ENCODE data around the gene SEC22A.

SEC22A gene

GRCh38 chr3:123261666-123262065, 59.9 kb downstream of the SEC22A start:
- Histone ChIP-seq H3K27ac (no peak overlapping the region), H3K27me3 (replicated peaks) (no peaks in the 10 kb centered on the region), H3K4me3 (ENCODE audit: low read depth, low read length) (no peak overlapping the region), H3K36me3 (replicated peaks) (no peaks in the 10 kb centered on the region)
- no peak for TF ChIP-seq CTCF (IDR thresholded peaks at IDR 0.05; ENCODE audit: low read depth, low read length, missing control alignments)
- in situ Hi-C loops (cut with HindIII; ENCODE audit: low pct_ligation_motif_present, low sequenced_read_pairs): no loop called here
- no peak for DNase-seq

GRCh38 chr3:123262226-123262625, 60.5 kb downstream of the SEC22A start:
- H3K36me3 ChIP-seq (replicated peaks): no peaks in the 10 kb centered on the region
- no peak for TF ChIP-seq CTCF (IDR thresholded peaks at IDR 0.05; ENCODE audit: low read depth, low read length, missing control alignments)
- DNase-seq: no peak
- H3K4me3 ChIP-seq (ENCODE audit: low read depth, low read length): no peak overlapping the region
- no peaks in the 10 kb centered on the region for H3K27me3 ChIP-seq (replicated peaks)
- H3K27ac ChIP-seq: no peak overlapping the region
- in situ Hi-C loops (cut with HindIII; ENCODE audit: low pct_ligation_motif_present, low sequenced_read_pairs): no loop called here

- in situ Hi-C loops (cut with HindIII; ENCODE audit: low pct_ligation_motif_present, low sequenced_read_pairs): no loop called here
Observed at GRCh38 chr3:123262868-123263267, 61.1 kb downstream of the SEC22A start.

GRCh38 chr3:123263941-123264340, 62.2 kb downstream of the SEC22A start:
- TF ChIP-seq CTCF (IDR thresholded peaks at IDR 0.05; ENCODE audit: low read depth, low read length, missing control alignments): no peak
- in situ Hi-C loops (cut with HindIII; ENCODE audit: low pct_ligation_motif_present, low sequenced_read_pairs): no loop called here
- Histone ChIP-seq H3K27ac (no peak overlapping the region), H3K36me3 (replicated peaks) (no peaks in the 10 kb centered on the region), H3K4me3 (ENCODE audit: low read depth, low read length) (no peak overlapping the region), H3K27me3 (replicated peaks) (no peaks in the 10 kb centered on the region)
- DNase-seq: no peak

More at GRCh38 chr3:123262868-123263267, 61.1 kb downstream of the SEC22A start:
- no peaks in the 10 kb centered on the region for H3K36me3 ChIP-seq (replicated peaks)
- DNase-seq: no peak
- no peaks in the 10 kb centered on the region for H3K27me3 ChIP-seq (replicated peaks)
- no peak for TF ChIP-seq CTCF (IDR thresholded peaks at IDR 0.05; ENCODE audit: low read depth, low read length, missing control alignments)
- no peak overlapping the region for H3K27ac ChIP-seq
- H3K4me3 ChIP-seq (ENCODE audit: low read depth, low read length): no peak overlapping the region

- Histone ChIP-seq H3K27ac (no peak overlapping the region), H3K36me3 (replicated peaks) (peaks cover 3% of the 10 kb centered on the region), H3K4me3 (ENCODE audit: low read depth, low read length) (no peak overlapping the region), H3K27me3 (replicated peaks) (no peaks in the 10 kb centered on the region)
- in situ Hi-C loops (cut with HindIII; ENCODE audit: low pct_ligation_motif_present, low sequenced_read_pairs): no loop called here
- TF ChIP-seq CTCF (IDR thresholded peaks at IDR 0.05; ENCODE audit: low read depth, low read length, missing control alignments): peak; percentile 17
- DNase-seq: no peak
Observed at GRCh38 chr3:123267821-123268220, 66.1 kb downstream of the SEC22A start.

- H3K36me3 ChIP-seq (replicated peaks): peaks cover 3% of the 10 kb centered on the region
- in situ Hi-C loops (cut with HindIII; ENCODE audit: low pct_ligation_motif_present, low sequenced_read_pairs): no loop called here
- no peak for DNase-seq
- no peaks in the 10 kb centered on the region for H3K27me3 ChIP-seq (replicated peaks)
- no peak for TF ChIP-seq CTCF (IDR thresholded peaks at IDR 0.05; ENCODE audit: low read depth, low read length, missing control alignments)
- H3K4me3 ChIP-seq (ENCODE audit: low read depth, low read length): no peak overlapping the region
- H3K27ac ChIP-seq: no peak overlapping the region
Observed at GRCh38 chr3:123270818-123271217, 69.1 kb downstream of the SEC22A start.

All from brain microvascular endothelial cell (primary cell).